Placental epithelial cell (primary cell): ENCODE results near the gene KLHL33. TPM values are rescaled to one million over a fixed set of nuclear protein-coding genes. Genes with fewer than 3 reads are reported as not detected.

ENCODE experiments used
- small RNA-seq: library from RNA; depleted of rRNA; stranded (forward); fragments of <200 nt; gene quantifications from one replicate; pipeline ENCODE3, GENCODE V24; 2012
- total RNA-seq: library from RNA; depleted of rRNA; stranded (reverse); fragments of >200 nt; gene quantifications from 2 replicates; pipeline ENCODE4 v1.2.3, GENCODE V29; 2012

Gene KLHL33, protein sequence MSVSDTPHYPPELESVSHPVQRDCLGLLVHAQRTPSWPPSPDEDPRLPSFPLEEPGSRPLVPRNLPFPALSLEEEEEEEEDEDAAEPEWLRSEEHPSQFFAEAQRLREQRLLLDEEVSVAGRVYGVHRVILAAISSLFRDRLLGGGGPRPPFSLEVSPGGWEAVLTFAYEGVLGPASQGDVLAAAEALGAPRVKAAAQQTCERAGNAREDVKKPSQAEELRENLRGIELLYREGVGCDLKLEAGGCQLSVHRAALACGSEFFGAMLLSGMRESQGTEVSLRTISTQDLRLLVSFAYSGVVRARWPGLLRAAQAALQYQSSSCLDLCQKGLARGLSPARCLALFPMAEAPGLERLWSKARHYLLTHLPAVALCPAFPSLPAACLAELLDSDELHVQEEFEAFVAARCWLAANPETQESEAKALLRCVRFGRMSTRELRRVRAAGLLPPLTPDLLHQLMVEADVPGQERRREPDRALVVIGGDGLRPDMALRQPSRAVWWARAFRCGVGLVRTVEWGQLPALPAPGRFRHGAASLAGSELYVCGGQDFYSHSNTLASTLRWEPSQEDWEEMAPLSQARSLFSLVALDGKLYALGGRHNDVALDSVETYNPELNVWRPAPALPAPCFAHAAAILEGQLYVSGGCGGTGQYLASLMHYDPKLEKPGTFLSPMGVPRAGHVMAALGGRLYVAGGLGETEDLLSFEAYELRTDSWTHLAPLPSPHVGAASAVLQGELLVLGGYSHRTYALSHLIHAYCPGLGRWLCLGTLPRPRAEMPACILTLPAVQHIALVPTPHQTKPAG
- under 0.01 TPM in 1 of 2 replicates, not detected in the other for total RNA-seq

DNA sequence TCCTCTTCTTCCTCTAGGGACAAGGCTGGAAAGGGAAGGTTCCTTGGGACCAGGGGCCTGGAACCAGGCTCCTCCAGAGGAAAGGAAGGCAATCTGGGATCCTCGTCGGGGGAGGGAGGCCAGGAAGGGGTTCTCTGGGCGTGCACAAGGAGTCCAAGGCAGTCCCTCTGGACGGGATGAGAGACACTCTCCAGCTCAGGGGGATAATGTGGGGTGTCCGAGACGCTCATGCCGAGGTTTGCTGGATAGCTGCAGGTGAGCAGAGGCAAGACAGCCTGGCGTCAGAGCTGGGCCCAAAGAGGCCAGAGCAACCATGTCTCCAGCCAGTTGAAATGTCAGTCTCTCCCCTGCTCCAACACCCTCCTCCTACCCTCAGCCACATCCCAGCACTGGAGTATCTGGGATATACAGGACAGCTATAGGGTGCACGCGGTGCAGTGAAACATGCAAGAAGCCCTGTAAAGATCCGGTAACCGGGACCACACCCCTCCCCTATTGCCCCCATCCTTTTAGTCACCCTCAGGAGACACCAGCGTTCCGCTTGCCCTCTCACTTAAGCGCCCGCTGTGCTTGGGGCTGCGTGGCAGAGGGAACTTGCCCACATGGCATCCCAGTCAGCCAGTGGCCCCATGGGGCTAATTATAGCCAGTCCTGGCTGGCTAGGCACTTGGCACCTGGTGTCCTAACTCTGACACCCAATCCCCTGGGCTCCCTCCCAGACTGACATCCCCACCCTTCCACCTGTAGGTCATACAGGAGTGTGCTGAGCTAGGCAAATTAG lies at the start of gene KLHL33:
KLHL33 (minus strand) TSS at position 585 of the 781 bp plus-strand sequence; CDS start at position 230, 355 bp downstream.

GRCh38 chr14:20469242-20469889 lies 33.4 kb upstream of the KLHL33 start, which contains the start of gene PNP:
TSS of gene PNP (plus strand) at chr14:20469406. CDS start at chr14:20469525, 119 bp downstream.

GRCh38 chr14:20461225-20462141 lies 25.5 kb upstream of the KLHL33 start, which contains the start of gene PIP4P1:
TSS of gene PIP4P1 (minus strand) at chr14:20461434. CDS start at chr14:20461325, 109 bp downstream.

DNA sequence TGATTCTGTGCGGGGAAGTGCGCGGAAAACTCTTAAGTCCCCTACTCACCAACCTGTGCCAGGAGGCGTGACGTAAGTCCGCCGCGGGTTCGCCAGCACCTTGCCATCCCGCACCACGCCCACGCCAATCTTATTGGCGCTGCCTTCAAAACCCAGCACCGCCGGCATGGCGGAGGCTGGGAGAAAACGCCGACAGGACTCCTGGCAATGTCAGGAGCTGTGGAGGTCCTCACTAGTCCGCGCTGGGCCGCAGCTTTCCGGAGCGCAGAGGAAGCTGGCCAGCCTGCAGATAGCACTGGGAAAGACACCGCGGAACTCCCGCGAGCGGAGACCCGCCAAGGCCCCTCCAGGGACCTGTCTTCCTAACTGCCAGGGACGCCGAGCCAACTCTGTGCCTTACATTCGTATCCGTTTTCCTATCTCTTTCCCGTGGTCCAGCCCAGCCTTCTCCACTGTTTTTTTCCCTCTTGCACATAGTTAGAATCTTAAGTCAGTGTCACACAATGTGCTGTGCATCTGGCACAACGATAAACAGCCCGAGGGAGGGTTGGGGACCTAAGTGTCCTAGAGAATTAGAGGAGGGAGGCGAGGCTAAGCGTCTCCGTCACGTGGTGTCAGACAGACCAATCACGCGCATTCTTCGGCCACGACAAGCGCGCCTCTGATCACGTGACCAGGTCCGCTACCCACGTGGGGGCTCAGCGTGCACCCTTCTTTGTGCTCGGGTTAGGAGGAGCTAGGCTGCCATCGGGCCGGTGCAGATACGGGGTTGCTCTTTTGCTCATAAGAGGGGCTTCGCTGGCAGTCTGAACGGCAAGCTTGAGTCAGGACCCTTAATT lies 18.8 kb upstream of the KLHL33 start, which contains the start of the genes APEX1 and OSGEP:
APEX1 (plus strand) TSS at position 711 of the 839 bp plus-strand sequence. CDS start 420 bp downstream, outside the sequence.
OSGEP (minus strand) TSS at position 297 of the 839 bp plus-strand sequence; CDS start at position 168, 129 bp downstream.

DNA sequence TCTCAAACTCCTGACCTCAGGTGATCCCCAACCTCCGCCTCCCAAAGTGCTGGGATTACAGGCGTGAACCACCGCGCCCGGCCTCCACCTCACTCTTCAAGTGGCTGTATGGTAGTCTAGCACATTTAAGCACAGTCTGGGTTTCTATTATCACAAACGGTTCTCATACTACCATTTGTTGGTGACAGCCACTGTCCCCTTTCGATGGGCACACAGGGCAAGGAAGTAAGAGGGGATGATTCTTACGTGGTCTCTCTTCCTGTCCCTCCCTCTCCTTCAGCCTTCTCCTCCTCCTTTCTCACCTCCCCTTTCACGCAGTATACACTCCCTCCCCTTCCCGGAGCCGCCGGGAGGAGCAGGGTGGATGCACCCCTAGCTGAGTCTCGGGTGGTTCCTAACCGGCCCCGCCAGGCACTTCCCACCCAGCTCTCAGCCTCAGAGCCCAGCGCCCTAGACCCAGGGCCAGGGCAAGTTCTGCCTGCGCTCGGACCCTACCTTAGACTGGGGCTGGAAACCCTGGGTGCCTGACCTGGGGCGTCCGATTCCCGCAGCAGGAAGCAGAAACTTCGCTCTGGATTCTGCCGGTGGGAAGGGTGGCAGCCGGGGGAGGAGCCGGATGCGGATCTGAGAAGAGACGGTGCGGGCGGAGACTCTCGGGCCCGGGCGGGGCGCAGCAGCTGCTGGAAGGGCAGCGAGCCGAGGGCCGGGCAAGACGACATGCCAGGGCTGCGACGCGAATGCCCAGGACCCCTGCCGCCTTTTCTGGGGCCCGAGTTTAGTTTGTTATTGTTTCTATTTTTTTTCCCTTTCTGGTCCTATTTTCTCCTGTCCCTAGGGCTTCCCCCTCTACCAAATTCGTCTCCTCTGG lies 22.9 kb downstream of the KLHL33 start, which contains the start of gene TEP1:
TEP1 (minus strand) TSS at position 626 of the 868 bp plus-strand sequence. CDS start 5,062 bp downstream, outside the sequence.

Small RNAs within 50 kb of the gene (small RNA-seq; reads per million reads assigned to genes)
- gene RNA5SP382 = 0.58 reads per million, percentile 34 among the genes with 10 or more reads in this experiment

Other genes with a start within 250 kb of the KLHL33 start
- gene OR11G2, start 245.3 kb downstream of the KLHL33 start, total RNA-seq = not detected in 2 replicates
- gene OR11H6, start 212.5 kb downstream of the KLHL33 start, total RNA-seq = not detected in 2 replicates
- not detected in 2 replicates for gene OR11H7, start 207.2 kb downstream of the KLHL33 start, total RNA-seq
- gene OR11H4, start 196.9 kb downstream of the KLHL33 start, total RNA-seq = not detected in 2 replicates
- gene TTC5, start 130.2 kb downstream of the KLHL33 start, total RNA-seq = 14.9 and 16.7 TPM in 2 replicates
- gene CCNB1IP1, start 102.9 kb downstream of the KLHL33 start, total RNA-seq = 43.7 and 55.4 TPM in 2 replicates
- gene PARP2, start 92.5 kb downstream of the KLHL33 start, total RNA-seq = 5.3 and 13.0 TPM in 2 replicates
- gene TEP1, start 22.7 kb downstream of the KLHL33 start, total RNA-seq = 15.7 and 20.1 TPM in 2 replicates
- gene OSGEP, start 18.6 kb upstream of the KLHL33 start, total RNA-seq = 27.9 and 39.0 TPM in 2 replicates
- gene APEX1, start 19.1 kb upstream of the KLHL33 start, total RNA-seq = 92.7 and 102 TPM in 2 replicates
- gene PIP4P1, start 25.3 kb upstream of the KLHL33 start, total RNA-seq = 18.8 and 19.2 TPM in 2 replicates
- 44.0 and 58.5 TPM in 2 replicates for gene PNP, start 33.2 kb upstream of the KLHL33 start, total RNA-seq
- gene RNASE10, start 69.4 kb upstream of the KLHL33 start, total RNA-seq = not detected in 2 replicates
- gene RNASE9, start 124.9 kb upstream of the KLHL33 start, total RNA-seq = not detected in 2 replicates
- gene RNASE11, start 151.8 kb upstream of the KLHL33 start, total RNA-seq = not detected in 2 replicates
- not detected in 2 replicates for gene RNASE12, start 155.2 kb upstream of the KLHL33 start, total RNA-seq
- gene OR6S1, start 205.5 kb upstream of the KLHL33 start, total RNA-seq = not detected in 2 replicates
- gene RNASE4, start 248.4 kb upstream of the KLHL33 start, total RNA-seq = 16.9 and 20.0 TPM in 2 replicates